Measurements from ENCODE around the gene GPANK1. TPM values are rescaled to one million over a fixed set of nuclear protein-coding genes. Genes with fewer than 3 reads are reported as not detected.

The GPANK1 gene
- total and polyA plus RNA-seq, 9 of the 15 experiments (the other 6 are each of a cell fraction or from before 2014, with no cell fraction given), result 32.2 to 111 (median 46.3) TPM

DNA sequence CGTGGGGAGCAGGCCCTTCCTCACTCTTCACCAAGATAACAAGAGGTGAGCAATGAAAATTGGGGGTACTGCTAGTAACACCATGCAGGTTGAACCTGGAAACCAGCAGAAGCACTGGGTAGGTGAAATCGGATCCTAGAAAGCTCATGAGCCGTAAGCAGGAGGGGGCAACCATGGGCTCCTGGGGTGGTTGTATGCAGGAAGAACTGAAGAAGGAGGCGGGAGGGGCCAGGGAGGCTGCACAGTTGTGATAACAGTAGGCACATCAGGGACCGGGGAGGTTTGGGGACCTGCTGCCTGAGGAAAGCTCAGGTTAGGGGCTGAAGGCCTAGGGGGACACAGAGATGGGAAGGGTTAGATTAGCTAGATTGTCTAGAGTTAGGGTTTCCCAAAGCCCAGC is 21.7 kb upstream of the GPANK1 start (continued):
- TF ChIP-seq NR2C2 (CRISPR knock-in tag; IDR thresholded peaks at IDR 0.05) (no peak), NR2C2 (tag; IDR thresholded peaks at IDR 0.05) (no peak), ZNF436 (CRISPR knock-in tag; IDR thresholded peaks at IDR 0.05) (no peak), HNRNPK (IDR thresholded peaks at IDR 0.05; ENCODE audit: low read depth, low read length, poor library complexity, severe bottlenecking) (no peak), FOXK2 (conservative IDR thresholded peaks at IDR 0.05 in 1 of 2, IDR thresholded peaks at IDR 0.05 in 1 of 2; ENCODE audit: low read depth in 2 of 2) (no peak), GABPB1 (CRISPR knock-in tag; IDR thresholded peaks at IDR 0.05) (no peak), RNF2 (IDR thresholded peaks at IDR 0.05) (no peak), MCM3 (IDR thresholded peaks at IDR 0.05) (no peak), BRD4 (IDR thresholded peaks at IDR 0.05) (no peak), MAFK (IDR thresholded peaks at IDR 0.05; ENCODE audit: low read length) (no peak), TAF1 (IDR thresholded peaks at IDR 0.05; ENCODE audit: control insufficient read depth, extremely low read depth, insufficient read depth, low read length, severe bottlenecking) (peak; percentile 1), FOXA3 (CRISPR knock-in tag; conservative IDR thresholded peaks at IDR 0.05 in 1 of 2, IDR thresholded peaks at IDR 0.05 in 1 of 2) (0 out of 4 replicates have a peak, but pooled peaks of 1 of the 2 experiments have one; percentile 44), PCBP1 (IDR thresholded peaks at IDR 0.05; ENCODE audit: low read depth, low read length, poor library complexity, severe bottlenecking) (no peak), NCOA6 (IDR thresholded peaks at IDR 0.05) (no peak), ZKSCAN1 (IDR thresholded peaks at IDR 0.05; ENCODE audit: low read depth, low read length) (peak; percentile 26; the same call in 1 of the 2 replicates), BRD9 (IDR thresholded peaks at IDR 0.05; ENCODE audit: low read depth, partially characterized antibody) (no peak), NFXL1 (CRISPR knock-in tag; IDR thresholded peaks at IDR 0.05) (0 out of 2 replicates have a peak, but pooled peaks have one; percentile 43), RUNX1 (IDR thresholded peaks at IDR 0.05; ENCODE audit: low read depth) (no peak), SNIP1 (IDR thresholded peaks at IDR 0.05; ENCODE audit: low read depth) (no peak), RB1 (IDR thresholded peaks at IDR 0.05; ENCODE audit: low read depth) (no peak)
- TF ChIP-seq, protein P1, sequence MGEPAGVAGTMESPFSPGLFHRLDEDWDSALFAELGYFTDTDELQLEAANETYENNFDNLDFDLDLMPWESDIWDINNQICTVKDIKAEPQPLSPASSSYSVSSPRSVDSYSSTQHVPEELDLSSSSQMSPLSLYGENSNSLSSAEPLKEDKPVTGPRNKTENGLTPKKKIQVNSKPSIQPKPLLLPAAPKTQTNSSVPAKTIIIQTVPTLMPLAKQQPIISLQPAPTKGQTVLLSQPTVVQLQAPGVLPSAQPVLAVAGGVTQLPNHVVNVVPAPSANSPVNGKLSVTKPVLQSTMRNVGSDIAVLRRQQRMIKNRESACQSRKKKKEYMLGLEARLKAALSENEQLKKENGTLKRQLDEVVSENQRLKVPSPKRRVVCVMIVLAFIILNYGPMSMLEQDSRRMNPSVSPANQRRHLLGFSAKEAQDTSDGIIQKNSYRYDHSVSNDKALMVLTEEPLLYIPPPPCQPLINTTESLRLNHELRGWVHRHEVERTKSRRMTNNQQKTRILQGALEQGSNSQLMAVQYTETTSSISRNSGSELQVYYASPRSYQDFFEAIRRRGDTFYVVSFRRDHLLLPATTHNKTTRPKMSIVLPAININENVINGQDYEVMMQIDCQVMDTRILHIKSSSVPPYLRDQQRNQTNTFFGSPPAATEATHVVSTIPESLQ (CRISPR knock-in tag; IDR thresholded peaks at IDR 0.05), result no peak
- TF ChIP-seq, protein P2, sequence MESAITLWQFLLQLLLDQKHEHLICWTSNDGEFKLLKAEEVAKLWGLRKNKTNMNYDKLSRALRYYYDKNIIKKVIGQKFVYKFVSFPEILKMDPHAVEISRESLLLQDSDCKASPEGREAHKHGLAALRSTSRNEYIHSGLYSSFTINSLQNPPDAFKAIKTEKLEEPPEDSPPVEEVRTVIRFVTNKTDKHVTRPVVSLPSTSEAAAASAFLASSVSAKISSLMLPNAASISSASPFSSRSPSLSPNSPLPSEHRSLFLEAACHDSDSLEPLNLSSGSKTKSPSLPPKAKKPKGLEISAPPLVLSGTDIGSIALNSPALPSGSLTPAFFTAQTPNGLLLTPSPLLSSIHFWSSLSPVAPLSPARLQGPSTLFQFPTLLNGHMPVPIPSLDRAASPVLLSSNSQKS (CRISPR knock-in tag; IDR thresholded peaks at IDR 0.05), result no peak
- TF ChIP-seq, protein P3, sequence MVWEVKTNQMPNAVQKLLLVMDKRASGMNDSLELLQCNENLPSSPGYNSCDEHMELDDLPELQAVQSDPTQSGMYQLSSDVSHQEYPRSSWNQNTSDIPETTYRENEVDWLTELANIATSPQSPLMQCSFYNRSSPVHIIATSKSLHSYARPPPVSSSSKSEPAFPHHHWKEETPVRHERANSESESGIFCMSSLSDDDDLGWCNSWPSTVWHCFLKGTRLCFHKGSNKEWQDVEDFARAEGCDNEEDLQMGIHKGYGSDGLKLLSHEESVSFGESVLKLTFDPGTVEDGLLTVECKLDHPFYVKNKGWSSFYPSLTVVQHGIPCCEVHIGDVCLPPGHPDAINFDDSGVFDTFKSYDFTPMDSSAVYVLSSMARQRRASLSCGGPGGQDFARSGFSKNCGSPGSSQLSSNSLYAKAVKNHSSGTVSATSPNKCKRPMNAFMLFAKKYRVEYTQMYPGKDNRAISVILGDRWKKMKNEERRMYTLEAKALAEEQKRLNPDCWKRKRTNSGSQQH (CRISPR knock-in tag; IDR thresholded peaks at IDR 0.05), result peak; percentile 45; the same call in 1 of the 2 replicates
- TF ChIP-seq, protein P4, sequence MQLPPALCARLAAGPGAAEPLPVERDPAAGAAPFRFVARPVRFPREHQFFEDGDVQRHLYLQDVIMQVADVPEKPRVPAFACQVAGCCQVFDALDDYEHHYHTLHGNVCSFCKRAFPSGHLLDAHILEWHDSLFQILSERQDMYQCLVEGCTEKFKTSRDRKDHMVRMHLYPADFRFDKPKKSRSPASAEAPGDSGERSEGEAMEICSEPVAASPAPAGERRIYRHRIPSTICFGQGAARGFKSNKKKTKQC (CRISPR knock-in tag; IDR thresholded peaks at IDR 0.05), result 0 out of 2 replicates have a peak, but pooled peaks have one; percentile 53
- TF ChIP-seq, protein P5, sequence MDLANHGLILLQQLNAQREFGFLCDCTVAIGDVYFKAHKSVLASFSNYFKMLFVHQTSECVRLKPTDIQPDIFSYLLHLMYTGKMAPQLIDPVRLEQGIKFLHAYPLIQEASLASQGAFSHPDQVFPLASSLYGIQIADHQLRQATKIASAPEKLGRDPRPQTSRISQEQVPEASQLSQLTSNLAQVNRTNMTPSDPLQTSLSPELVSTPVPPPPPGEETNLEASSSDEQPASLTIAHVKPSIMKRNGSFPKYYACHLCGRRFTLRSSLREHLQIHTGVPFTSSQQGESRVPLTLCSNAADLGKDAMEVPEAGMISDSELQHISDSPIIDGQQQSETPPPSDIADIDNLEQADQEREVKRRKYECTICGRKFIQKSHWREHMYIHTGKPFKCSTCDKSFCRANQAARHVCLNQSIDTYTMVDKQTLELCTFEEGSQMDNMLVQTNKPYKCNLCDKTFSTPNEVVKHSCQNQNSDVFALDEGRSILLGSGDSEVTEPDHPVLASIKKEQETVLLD (IDR thresholded peaks at IDR 0.05), result peak; percentile 51; the same call in 1 of the 2 replicates
